Vagina (tissue), 2 donors: Measurements from ENCODE around the gene DOCK4. TPM values are rescaled to one million over a fixed set of nuclear protein-coding genes. Genes with fewer than 3 reads are reported as not detected.

Experiments used
- DNase-seq, 2 donors: peaks; one replicate each; pipeline ENCODE4 v3.0.0-alpha.2; 2017; ENCODE audit errors: extremely low spot score in 2 of 2
- H3K27ac ChIP-seq: fragments of 200-600 bp; sonication (generic); one replicate; pipeline ENCODE4 v1.5.1; 2019
- H3K27me3 ChIP-seq: fragments of 200-600 bp; sonication (generic); one replicate; pipeline ENCODE4 v1.5.1; 2019
- H3K36me3 ChIP-seq, 2 donors: fragments of 200-600 bp; sonication (generic); one replicate each; pipeline ENCODE4 v1.5.1; 2017 to 2019
- H3K4me1 ChIP-seq: fragments of 200-600 bp; sonication (generic); one replicate; pipeline ENCODE4 v1.5.1; 2019
- H3K4me3 ChIP-seq, 2 donors: fragments of 200-600 bp; sonication (generic); 1 replicate in 1 of 2; 2 replicates in 1 of 2; pipeline ENCODE4 v1.5.1; 2016 to 2019
- H3K9me3 ChIP-seq: fragments of 200-600 bp; sonication (generic); one replicate; pipeline ENCODE4 v1.5.1; 2019
- POLR2A ChIP-seq, 2 donors: fragments of 450-650 bp; IDR thresholded peaks; one replicate each; pipeline ENCODE4 v1.6.1; 2017; ENCODE audit warnings: antibody characterized with exemption in 2 of 2, mild to moderate bottlenecking in 2 of 2, moderate library complexity in 2 of 2
- POLR2AphosphoS5 ChIP-seq, 2 donors: sonication (generic); formaldehyde crosslinking; IDR thresholded peaks; one replicate each; pipeline ENCODE4 v1.9.0; 2017; ENCODE audit warnings: antibody characterized with exemption in 2 of 2, mild to moderate bottlenecking in 2 of 2, low read depth in 1 of 2; ENCODE audit not compliant: insufficient read depth in 1 of 2
- intact Hi-C: fragments of 100-400 bp; cut with DNase I; formaldehyde crosslinking; loops from one replicate; pipeline ENCODE4 v1.15.1; 2023
- total RNA-seq: library from RNA; depleted of rRNA; stranded (reverse); fragments of >200 nt; gene quantifications from one replicate; pipeline ENCODE4 v1.2.3, GENCODE V29; 2016
- TF ChIP-seq, protein P1 (sequence below), 3 experiments: fragments of 450-650 bp in 2 of 3; fragments of 200-600 bp in 1 of 3; sonication (generic) in 1 of 3; IDR thresholded peaks; one replicate each; pipeline ENCODE4 v1.5.1; 2017 to 2019; ENCODE audit warnings: antibody characterized with exemption in 3 of 3, mild to moderate bottlenecking in 2 of 3, moderate library complexity in 2 of 3

Gene DOCK4
- total RNA-seq, 1 donor from 2014 or later, result 40.3 TPM

DNA sequence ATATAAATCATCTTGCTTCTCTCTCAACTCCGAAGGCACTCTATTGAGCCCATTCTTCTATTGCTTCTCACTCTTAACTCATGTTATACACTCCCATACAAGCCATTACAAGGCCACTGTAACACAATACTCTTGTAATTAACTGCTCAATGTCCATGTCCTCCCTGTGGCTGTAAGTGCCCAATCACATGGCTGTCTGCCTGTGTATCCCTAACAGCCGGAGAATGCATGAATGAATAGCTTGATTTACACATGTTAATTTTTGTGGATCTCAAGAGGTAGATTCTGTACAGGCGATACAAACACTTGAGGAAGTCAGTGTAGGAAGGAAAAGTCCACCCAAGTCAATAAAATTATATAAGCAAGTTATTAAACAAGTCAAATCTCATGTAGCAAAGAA is 215.6 kb downstream of the DOCK4 start:
- Histone ChIP-seq H3K4me1 (no peaks in the 10 kb centered on the region), H3K36me3 (no peaks in the 10 kb centered on the region), H3K4me3 (no peak overlapping the region), H3K9me3 (no peaks in the 10 kb centered on the region), H3K27ac (no peak overlapping the region), H3K27me3 (no peaks in the 10 kb centered on the region)
- intact Hi-C loops, result no loop called here
- no peak for DNase-seq
- TF ChIP-seq POLR2AphosphoS5 (IDR thresholded peaks at IDR 0.05; ENCODE audit: insufficient read depth in 1 of 2, low read depth in 1 of 2) (no peak), POLR2A (IDR thresholded peaks at IDR 0.05) (no peak)
- TF ChIP-seq, protein P1, sequence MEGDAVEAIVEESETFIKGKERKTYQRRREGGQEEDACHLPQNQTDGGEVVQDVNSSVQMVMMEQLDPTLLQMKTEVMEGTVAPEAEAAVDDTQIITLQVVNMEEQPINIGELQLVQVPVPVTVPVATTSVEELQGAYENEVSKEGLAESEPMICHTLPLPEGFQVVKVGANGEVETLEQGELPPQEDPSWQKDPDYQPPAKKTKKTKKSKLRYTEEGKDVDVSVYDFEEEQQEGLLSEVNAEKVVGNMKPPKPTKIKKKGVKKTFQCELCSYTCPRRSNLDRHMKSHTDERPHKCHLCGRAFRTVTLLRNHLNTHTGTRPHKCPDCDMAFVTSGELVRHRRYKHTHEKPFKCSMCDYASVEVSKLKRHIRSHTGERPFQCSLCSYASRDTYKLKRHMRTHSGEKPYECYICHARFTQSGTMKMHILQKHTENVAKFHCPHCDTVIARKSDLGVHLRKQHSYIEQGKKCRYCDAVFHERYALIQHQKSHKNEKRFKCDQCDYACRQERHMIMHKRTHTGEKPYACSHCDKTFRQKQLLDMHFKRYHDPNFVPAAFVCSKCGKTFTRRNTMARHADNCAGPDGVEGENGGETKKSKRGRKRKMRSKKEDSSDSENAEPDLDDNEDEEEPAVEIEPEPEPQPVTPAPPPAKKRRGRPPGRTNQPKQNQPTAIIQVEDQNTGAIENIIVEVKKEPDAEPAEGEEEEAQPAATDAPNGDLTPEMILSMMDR (IDR thresholded peaks at IDR 0.05), result no peak

DNA sequence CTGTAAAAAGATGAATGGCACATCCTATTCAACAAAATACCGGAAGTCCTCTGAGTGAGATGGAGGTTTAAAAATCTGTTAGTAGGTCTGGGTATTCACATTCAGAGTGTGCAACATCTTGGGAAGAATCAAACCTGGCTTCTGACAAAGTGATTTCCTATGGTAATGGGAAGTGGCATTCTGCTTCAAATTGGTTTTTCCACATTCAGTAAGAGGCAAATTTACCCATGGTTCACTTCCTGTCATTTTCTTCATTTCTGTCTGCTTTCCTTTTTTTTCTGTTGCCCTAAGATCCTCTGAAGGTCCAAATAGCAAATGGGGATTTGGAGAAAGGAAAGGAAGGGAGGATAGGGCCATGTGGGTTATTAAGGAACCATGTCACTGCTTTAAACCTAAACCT is 218.3 kb downstream of the DOCK4 start:
- no peaks in the 10 kb centered on the region for H3K4me1 ChIP-seq
- intact Hi-C loops, result no loop called here
- TF ChIP-seq POLR2A (IDR thresholded peaks at IDR 0.05), result no peak
- no peak for TF ChIP-seq POLR2AphosphoS5 (IDR thresholded peaks at IDR 0.05; ENCODE audit: insufficient read depth in 1 of 2, low read depth in 1 of 2)
- TF ChIP-seq, protein P1 (IDR thresholded peaks at IDR 0.05), result no peak
- H3K27me3 ChIP-seq, result no peaks in the 10 kb centered on the region
- no peak for DNase-seq
- no peak overlapping the region for H3K27ac ChIP-seq
- no peak overlapping the region for H3K4me3 ChIP-seq
- no peaks in the 10 kb centered on the region for H3K36me3 ChIP-seq
- no peaks in the 10 kb centered on the region for H3K9me3 ChIP-seq

DNA sequence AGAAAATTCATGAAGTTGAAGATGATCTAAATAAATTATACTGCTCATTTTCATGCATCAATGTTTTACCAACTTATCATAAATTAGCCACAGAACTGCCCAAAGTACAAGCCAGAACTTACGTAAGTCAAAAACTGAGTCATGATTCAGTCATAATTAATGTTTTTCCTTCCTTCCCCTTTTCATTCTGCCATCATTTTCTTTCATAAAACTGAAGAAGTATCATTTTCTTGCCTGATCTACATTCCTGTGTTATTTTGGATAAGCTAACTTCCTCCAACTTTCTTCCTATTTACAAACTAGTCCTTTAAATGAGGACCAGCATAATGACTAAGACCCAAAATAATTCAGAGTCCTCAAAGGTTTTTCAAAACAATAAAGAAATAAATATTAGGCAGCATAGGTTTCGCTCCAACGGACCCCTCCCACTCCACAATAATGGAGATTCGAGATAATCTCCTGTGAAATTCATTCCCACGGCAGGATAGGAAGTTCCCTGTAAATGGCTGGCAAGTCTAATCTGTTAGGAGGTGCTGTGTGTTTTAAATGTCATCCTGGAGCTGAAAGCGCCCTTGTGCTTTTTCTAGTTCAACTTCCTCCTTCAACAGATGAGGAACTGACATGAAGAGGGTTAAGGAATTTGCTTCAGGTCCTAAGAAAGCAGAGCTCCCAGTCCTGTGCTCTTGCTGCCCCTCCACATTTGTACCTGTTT is 218.9 kb downstream of the DOCK4 start:
- DNase-seq, result no peak
- H3K4me3 ChIP-seq, result no peak overlapping the region
- intact Hi-C loops, result no loop called here
- no peaks in the 10 kb centered on the region for H3K27me3 ChIP-seq
- no peaks in the 10 kb centered on the region for H3K36me3 ChIP-seq
- no peaks in the 10 kb centered on the region for H3K9me3 ChIP-seq
- TF ChIP-seq POLR2A (IDR thresholded peaks at IDR 0.05) (no peak), POLR2AphosphoS5 (IDR thresholded peaks at IDR 0.05; ENCODE audit: insufficient read depth in 1 of 2, low read depth in 1 of 2) (no peak)
- TF ChIP-seq, protein P1 (IDR thresholded peaks at IDR 0.05), result no peak
- no peak overlapping the region for H3K27ac ChIP-seq
- H3K4me1 ChIP-seq, result no peaks in the 10 kb centered on the region

DNA sequence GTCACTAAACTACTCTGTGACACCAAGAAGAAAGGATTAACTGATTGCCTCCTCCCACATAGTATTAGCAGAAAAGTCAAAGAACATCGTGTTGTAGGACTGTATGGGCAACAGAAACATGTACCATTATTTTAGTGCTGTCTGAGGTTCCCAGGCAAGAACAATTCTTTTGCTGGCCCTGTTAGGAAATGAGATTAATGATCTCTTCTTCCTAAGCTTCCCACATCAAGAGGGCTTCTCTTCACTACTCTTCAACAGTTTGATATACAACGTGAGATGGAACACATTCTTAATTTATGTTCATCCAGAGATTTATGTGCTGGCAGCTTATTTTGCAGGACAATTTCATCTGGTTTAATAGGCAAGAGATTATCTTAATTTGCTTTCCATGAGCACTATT is 219.6 kb downstream of the DOCK4 start:
- H3K27me3 ChIP-seq, result no peaks in the 10 kb centered on the region
- H3K36me3 ChIP-seq, result no peaks in the 10 kb centered on the region
- H3K9me3 ChIP-seq, result no peaks in the 10 kb centered on the region
- TF ChIP-seq POLR2AphosphoS5 (IDR thresholded peaks at IDR 0.05; ENCODE audit: insufficient read depth in 1 of 2, low read depth in 1 of 2) (no peak), POLR2A (IDR thresholded peaks at IDR 0.05) (no peak)
- TF ChIP-seq, protein P1 (IDR thresholded peaks at IDR 0.05), result no peak
- H3K4me3 ChIP-seq, result no peak overlapping the region
- no peak for DNase-seq
- no peak overlapping the region for H3K27ac ChIP-seq
- intact Hi-C loops, result no loop called here
- H3K4me1 ChIP-seq, result no peaks in the 10 kb centered on the region

DNA sequence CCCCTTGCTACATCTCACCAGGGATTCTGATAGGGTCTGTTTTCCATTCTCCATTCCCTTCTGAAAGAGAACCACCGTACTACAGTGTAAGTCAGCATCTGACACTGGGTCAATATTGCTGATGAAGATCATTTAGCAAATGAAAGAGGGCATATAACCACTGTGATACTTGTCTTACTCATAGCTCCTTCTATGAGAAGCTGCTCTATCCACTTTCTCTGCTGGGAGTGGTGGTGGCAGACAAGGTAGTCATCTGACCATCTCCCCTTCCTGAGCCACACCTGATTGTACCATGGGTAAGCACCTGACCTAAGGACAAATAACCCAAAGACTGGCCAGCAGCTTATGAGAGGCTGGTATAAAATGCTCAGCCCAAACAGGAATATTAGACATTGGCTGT is 220.4 kb downstream of the DOCK4 start:
- TF ChIP-seq POLR2AphosphoS5 (IDR thresholded peaks at IDR 0.05; ENCODE audit: insufficient read depth in 1 of 2, low read depth in 1 of 2) (no peak), POLR2A (IDR thresholded peaks at IDR 0.05) (no peak)
- TF ChIP-seq, protein P1 (IDR thresholded peaks at IDR 0.05), result no peak
- H3K4me3 ChIP-seq, result no peak overlapping the region
- no peak for DNase-seq
- H3K9me3 ChIP-seq, result no peaks in the 10 kb centered on the region
- intact Hi-C loops, result no loop called here
- no peaks in the 10 kb centered on the region for H3K27me3 ChIP-seq
- no peak overlapping the region for H3K27ac ChIP-seq
- no peaks in the 10 kb centered on the region for H3K36me3 ChIP-seq
- no peaks in the 10 kb centered on the region for H3K4me1 ChIP-seq
